Activated CD4-positive, alpha-beta T cell treated with anti-CD3 and anti-CD28 coated beads, Interleukin-10, Interleukin-2, amounts not matched to agents 100 ng/mL and 50 ng/mL, durations not matched to agents 16 hours and 8 hours (primary cell): ENCODE data around the gene MACC1.
"Not testable (repeated sequence)": the region's sequence is repeated elsewhere in the genome, so short reads cannot be mapped to it uniquely, and the experiment has no call there.

Experiments used
- DNase-seq: peaks from one replicate; pipeline ENCODE4 v3.0.0-alpha.2; 2020

The MACC1 gene

GRCh38 chr7:20203316-20203715, 13.9 kb downstream of the MACC1 start:
- no peak for DNase-seq

- DNase-seq: no peak
These were observed 15.8 kb downstream of the MACC1 start for GRCh38 chr7:20201380-20201779.

DNA sequence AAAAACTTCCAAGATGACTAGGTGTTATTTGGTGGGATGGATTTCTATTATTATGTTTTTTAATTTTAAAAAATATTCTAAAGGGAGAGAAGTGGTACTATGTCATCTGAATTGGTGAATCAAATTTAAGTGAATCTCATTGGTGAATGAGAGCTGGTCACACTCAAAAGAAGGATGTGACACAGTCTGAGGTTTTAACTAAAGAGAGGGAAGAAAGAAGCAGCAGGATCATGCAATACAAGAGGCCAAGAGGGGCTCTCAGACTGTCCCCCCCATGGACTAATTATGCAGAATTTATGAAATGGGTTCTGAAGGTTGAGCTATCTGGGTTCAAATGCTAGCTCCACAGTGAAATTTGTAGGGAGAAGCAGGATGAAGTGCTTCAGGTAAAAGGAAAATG, 16.2 kb downstream of the MACC1 start:
- no peak for DNase-seq

DNA sequence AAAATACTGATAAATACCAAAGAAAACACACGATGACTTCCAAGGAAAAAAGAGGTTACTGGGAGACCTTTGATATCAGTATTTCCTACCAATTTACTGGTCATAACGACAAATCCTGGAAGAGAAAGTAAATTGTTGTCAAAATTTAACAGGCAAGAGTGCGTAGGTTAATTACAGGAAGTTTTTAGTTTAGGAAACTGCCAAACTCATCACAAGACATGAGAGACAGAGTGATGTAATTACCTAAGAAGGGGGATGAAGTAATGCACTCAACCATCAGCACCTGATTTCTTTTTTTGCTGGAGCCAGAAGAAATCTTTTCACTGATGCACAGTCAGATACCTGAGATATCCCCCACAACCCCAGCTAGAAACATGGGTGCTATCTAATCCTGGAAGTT, 16.8 kb downstream of the MACC1 start:
- DNase-seq: no peak

- DNase-seq: peak; percentile 32
These were observed 18.0 kb downstream of the MACC1 start for GRCh38 chr7:20199015-20199737.

- DNase-seq: no peak
These were observed 18.9 kb downstream of the MACC1 start for GRCh38 chr7:20198260-20198659.

- no peak for DNase-seq
These were observed 19.3 kb downstream of the MACC1 start for GRCh38 chr7:20197837-20198236.

GRCh38 chr7:20197125-20197748, 19.9 kb downstream of the MACC1 start:
- no peak for DNase-seq

- no peak for DNase-seq
These were observed 22.7 kb downstream of the MACC1 start for GRCh38 chr7:20194343-20194995.

GRCh38 chr7:20193873-20194272, 23.3 kb downstream of the MACC1 start:
- DNase-seq: no peak

- DNase-seq: no peak
These were observed 23.9 kb downstream of the MACC1 start for GRCh38 chr7:20193242-20193777.

- DNase-seq: no peak
These were observed 25.8 kb downstream of the MACC1 start for GRCh38 chr7:20191391-20191869.

DNA sequence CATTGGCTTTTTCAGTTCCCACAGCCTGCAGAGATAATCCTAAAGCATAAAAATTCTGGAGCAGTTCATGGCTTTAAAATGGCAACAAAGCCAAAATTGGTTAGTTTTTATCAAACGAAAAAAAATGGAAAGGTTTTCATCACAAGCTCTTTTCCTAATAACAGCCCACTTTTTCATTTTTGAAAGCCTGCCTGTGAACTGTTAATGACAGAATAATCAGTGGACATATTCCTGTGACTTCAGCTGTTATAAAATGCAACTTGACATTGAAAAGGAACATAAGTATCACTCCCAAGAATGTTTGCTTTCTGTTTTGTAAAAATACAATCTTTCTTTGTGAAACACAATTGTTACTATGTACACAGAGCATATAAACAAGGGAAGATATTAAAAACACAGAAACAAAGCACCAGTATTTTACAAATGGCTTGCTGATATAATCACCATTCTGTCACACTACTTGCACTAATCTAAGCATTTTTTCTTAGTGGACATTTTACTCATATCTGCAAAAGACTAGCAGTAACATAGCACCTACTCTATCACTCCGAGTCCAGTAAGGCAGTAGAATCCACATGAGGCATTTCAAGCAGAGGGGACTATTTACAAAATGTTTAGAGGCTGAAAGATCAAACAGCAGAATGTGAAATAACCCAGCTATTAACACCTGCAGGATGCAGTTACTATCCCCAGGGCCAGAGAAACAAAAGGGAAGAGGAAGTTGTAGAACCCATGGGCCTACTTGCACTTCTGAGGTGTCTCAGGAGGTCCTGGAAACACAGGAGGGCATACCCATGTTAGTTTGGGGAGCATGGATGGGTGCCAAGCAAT, 26.4 kb downstream of the MACC1 start:
- no peak for DNase-seq

DNA sequence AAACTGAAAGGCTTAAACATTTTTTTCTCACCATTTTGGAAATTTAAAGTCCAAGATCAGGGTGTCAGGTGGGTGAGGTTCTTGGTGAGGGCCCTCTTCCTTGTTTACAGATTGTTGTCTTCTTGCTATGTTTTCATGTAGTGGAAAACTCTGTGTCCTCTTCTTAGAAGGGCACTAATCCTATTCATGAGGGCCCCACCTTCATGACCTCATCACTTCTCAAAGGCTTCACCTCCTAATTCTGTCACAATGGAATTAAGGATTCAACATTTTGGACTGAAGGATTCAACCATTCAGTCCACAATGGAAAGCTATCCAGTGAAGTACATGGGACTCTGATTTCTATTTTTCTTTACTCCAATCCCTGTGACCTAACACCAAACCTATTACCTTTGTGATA, 27.3 kb downstream of the MACC1 start:
- no peak for DNase-seq

DNA sequence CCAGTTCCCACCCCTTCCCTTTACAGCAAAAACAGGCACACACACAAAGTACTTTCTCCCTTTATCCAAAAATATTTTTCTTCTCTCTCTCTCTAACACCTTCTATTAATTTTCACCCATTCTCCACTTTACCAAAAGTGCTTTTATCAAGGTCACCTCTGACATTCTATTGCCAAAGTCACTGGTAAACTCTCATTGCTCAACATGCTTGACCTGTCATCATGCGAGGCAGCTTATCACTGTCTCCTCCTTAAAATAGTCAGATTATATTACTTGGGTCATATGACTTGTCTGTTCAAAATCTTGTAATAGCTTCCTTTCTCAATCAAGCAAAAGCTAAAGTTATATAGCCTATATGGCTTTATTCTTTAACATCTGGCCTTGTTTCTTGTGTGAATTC, 28.6 kb downstream of the MACC1 start:
- DNase-seq: no peak

- DNase-seq: not testable (repeated sequence)
These were observed 29.3 kb downstream of the MACC1 start for GRCh38 chr7:20187850-20188249.

- no peak for DNase-seq
These were observed 31.2 kb downstream of the MACC1 start for GRCh38 chr7:20185988-20186387.

- no peak for DNase-seq
These were observed 34.1 kb downstream of the MACC1 start for GRCh38 chr7:20183086-20183485.

DNA sequence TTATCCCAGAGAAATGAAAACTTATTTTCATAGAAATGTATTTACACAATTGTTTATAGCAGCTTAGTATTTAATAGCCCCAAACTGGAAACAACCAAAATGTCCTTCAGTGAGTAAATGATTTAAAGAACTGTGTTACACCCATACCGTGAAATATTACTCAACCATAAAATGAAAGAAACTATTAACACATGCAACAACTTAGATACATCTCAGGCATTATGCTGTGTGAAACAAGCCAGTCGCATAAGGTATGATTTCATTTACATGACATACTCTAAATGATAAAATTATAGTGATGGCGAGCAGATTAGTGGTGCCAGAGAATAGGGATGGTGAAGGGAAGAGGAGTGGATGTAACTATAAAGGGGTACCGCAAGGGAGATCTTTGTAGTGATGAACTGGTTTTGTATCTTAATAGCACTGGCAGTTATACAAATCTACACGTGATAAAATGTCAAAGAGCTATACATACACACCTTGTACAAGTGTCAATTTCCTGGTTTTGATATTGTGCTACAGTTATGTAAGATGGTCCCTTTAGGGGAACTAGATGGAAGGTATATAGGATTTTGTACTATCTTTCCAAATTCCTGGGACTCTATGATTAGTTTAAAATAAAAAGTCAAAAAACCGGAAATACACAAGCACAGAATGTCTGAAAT, 40.5 kb downstream of the MACC1 start:
- DNase-seq: no peak

GRCh38 chr7:20173828-20174227, 43.4 kb downstream of the MACC1 start:
- no peak for DNase-seq

DNA sequence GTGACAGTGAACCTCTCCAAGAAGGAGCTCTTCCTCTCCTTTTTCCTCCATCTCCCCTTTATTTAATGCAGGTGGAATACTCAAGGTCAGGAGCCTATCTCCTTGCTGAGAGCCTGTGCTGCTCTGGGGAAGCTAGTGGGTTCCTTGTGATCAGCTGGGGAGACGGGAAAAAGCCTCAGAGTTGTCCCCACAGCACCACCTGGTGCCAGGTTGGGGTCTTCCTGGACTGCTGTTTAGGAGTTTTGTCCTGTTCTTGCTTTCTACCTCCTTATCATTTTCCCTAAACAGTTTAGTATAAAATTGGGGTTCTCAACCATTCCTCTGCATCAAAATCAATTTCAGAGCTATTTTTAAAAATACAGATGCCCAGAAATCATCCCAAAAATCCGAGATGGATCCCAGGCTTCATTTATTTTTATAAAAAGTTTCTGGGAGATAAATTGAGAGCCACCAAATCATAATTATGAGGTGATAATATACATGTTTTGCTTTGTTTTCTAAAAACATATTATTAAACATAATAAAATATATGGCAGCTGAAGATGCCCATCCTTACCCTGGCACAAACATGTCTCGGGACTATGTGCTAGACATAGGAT, 44.3 kb downstream of the MACC1 start:
- DNase-seq: peak; percentile 20

DNA sequence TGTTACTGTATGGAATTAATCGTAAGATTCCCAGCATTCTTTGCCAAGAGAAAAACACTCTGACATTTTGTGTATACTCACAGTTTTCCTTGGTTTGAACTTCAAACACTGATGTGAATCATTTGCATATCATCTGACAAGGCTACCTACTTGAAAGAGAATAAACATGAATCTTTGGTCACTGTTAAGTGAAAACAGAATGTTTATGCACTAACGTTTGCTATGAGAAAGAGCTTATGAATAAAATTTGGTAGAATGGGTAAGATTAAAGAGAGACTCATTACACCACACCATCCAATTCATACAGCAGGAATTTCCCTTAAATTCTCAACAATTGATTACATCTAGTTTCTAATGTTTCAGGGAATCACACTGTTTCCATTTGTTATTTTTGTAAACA, 46.6 kb downstream of the MACC1 start:
- no peak for DNase-seq
